Renal pelvis (tissue), 12 donors: Measurements from ENCODE around the gene CHAF1B. TPM values are rescaled to one million over a fixed set of nuclear protein-coding genes. Genes with fewer than 3 reads are reported as not detected.
"Not testable (repeated sequence)": the region's sequence is repeated elsewhere in the genome, so short reads cannot be mapped to it uniquely, and the experiment has no call there.

Experiments
- DNase-seq: peaks from one replicate; pipeline ENCODE4 v3.0.0-alpha.2; 2013
- long read RNA-seq, 16 experiments: transcript quantifications; one replicate each; lab custom pipeline, GENCODE V29; 2026
- polyA plus RNA-seq, 3 donors: library from polyadenylated mRNA; unstranded; fragments of 120-200 nt; gene quantifications; one replicate each; pipeline ENCODE4 v1.2.1, GENCODE V29; 2013; ENCODE audit not compliant: insufficient read length in 3 of 3

The CHAF1B gene
- polyA plus RNA-seq = 1 to 10 TPM; 8.9 to 9.8 (median 9.0) TPM
- long read RNA-seq, donor 1, full-length matches to known transcripts = 2 of 2 reads
- long read RNA-seq, donor 1, partial matches to known transcripts = 0 of 2 reads
- long read RNA-seq, donor 1, other reads (novel, unspliced or antisense) = 0 of 2 reads
- long read RNA-seq, donor 2, full-length matches to known transcripts = 3 of 3 reads
- long read RNA-seq, donor 2, partial matches to known transcripts = 0 of 3 reads
- long read RNA-seq, donor 2, other reads (novel, unspliced or antisense) = 0 of 3 reads
- long read RNA-seq, donor 3, full-length matches to known transcripts = 4 of 4 reads
- long read RNA-seq, donor 3, partial matches to known transcripts = 0 of 4 reads
- long read RNA-seq, donor 3, other reads (novel, unspliced or antisense) = 0 of 4 reads
- long read RNA-seq, donor 4, full-length matches to known transcripts = 1 of 1 reads
- long read RNA-seq, donor 4, partial matches to known transcripts = 0 of 1 reads
- long read RNA-seq, donor 4, other reads (novel, unspliced or antisense) = 0 of 1 reads
- long read RNA-seq, donor 5 = 0 reads
- long read RNA-seq, donor 6, full-length matches to known transcripts = 5 of 5 reads
- long read RNA-seq, donor 6, partial matches to known transcripts = 0 of 5 reads
- long read RNA-seq, donor 6, other reads (novel, unspliced or antisense) = 0 of 5 reads
- long read RNA-seq, donor 7, full-length matches to known transcripts = 5 of 5 reads
- long read RNA-seq, donor 7, partial matches to known transcripts = 0 of 5 reads
- long read RNA-seq, donor 7, other reads (novel, unspliced or antisense) = 0 of 5 reads
- long read RNA-seq, donor 8 = 0 reads
- long read RNA-seq, donor 9, full-length matches to known transcripts = 2 of 2 reads
- long read RNA-seq, donor 9, partial matches to known transcripts = 0 of 2 reads
- long read RNA-seq, donor 9, other reads (novel, unspliced or antisense) = 0 of 2 reads
- long read RNA-seq, donor 10, full-length matches to known transcripts = 3 of 8 reads
- long read RNA-seq, donor 10, partial matches to known transcripts = 5 of 8 reads
- long read RNA-seq, donor 10, other reads (novel, unspliced or antisense) = 0 of 8 reads
- long read RNA-seq, donor 11, full-length matches to known transcripts = 2 of 2 reads
- long read RNA-seq, donor 11, partial matches to known transcripts = 0 of 2 reads
- long read RNA-seq, donor 11, other reads (novel, unspliced or antisense) = 0 of 2 reads
- long read RNA-seq, donor 12, full-length matches to known transcripts = 2 of 2 reads
- long read RNA-seq, donor 12, partial matches to known transcripts = 0 of 2 reads
- long read RNA-seq, donor 12, other reads (novel, unspliced or antisense) = 0 of 2 reads
- long read RNA-seq, donor 13 = 0 reads
- long read RNA-seq, donor 14, full-length matches to known transcripts = 2 of 2 reads
- long read RNA-seq, donor 14, partial matches to known transcripts = 0 of 2 reads
- long read RNA-seq, donor 14, other reads (novel, unspliced or antisense) = 0 of 2 reads
- long read RNA-seq, donor 15, full-length matches to known transcripts = 2 of 2 reads
- long read RNA-seq, donor 15, partial matches to known transcripts = 0 of 2 reads
- long read RNA-seq, donor 15, other reads (novel, unspliced or antisense) = 0 of 2 reads
- long read RNA-seq, donor 16, full-length matches to known transcripts = 2 of 2 reads
- long read RNA-seq, donor 16, partial matches to known transcripts = 0 of 2 reads
- long read RNA-seq, donor 16, other reads (novel, unspliced or antisense) = 0 of 2 reads

GRCh38 chr21:36385233-36386030 is at the start of gene CHAF1B:
Gene CHAF1B (plus strand): TSS chr21:36385392. CDS start chr21:36386137, 745 bp downstream.
- DNase-seq = peak; percentile 70

GRCh38 chr21:36337099-36337509 is 48.1 kb upstream of the CHAF1B start:
- DNase-seq = no peak

GRCh38 chr21:36338975-36339374 is 46.2 kb upstream of the CHAF1B start:
- no peak for DNase-seq

GRCh38 chr21:36342581-36342980 is 42.6 kb upstream of the CHAF1B start:
- DNase-seq = not testable (repeated sequence)

- DNase-seq = no peak
Measured at GRCh38 chr21:36344931-36345330, 40.3 kb upstream of the CHAF1B start.

- DNase-seq = no peak
Measured at GRCh38 chr21:36347278-36347961, 37.8 kb upstream of the CHAF1B start.

- no peak for DNase-seq
Measured at GRCh38 chr21:36347962-36348328, 37.2 kb upstream of the CHAF1B start.

GRCh38 chr21:36349315-36349714 is 35.9 kb upstream of the CHAF1B start:
- DNase-seq = no peak

GRCh38 chr21:36350282-36350910 is 34.8 kb upstream of the CHAF1B start:
- DNase-seq = no peak

- DNase-seq = peak; percentile 36
Measured at GRCh38 chr21:36354918-36355680, 30.1 kb upstream of the CHAF1B start.

- DNase-seq = no peak
Measured at GRCh38 chr21:36355868-36356267, 29.3 kb upstream of the CHAF1B start.

- DNase-seq = no peak
Measured at GRCh38 chr21:36359185-36359584, 26.0 kb upstream of the CHAF1B start.

GRCh38 chr21:36369064-36369685 is 16.0 kb upstream of the CHAF1B start:
- no peak for DNase-seq

GRCh38 chr21:36375994-36376393 is 9.2 kb upstream of the CHAF1B start:
- no peak for DNase-seq

GRCh38 chr21:36377391-36377842 is 7.8 kb upstream of the CHAF1B start:
- DNase-seq = no peak

- no peak for DNase-seq
Measured at GRCh38 chr21:36379251-36379650, 5.9 kb upstream of the CHAF1B start.

- no peak for DNase-seq
Measured at GRCh38 chr21:36381841-36382589, 3.2 kb upstream of the CHAF1B start.
